ENCODE results near the gene PEX14.

PEX14 gene

GRCh38 chr1:10643607-10644306 is 169.0 kb downstream of the PEX14 start:
- no peak overlapping the region for H3K4me3 ChIP-seq (ENCODE audit: low read depth in 1 of 2, low read length in 1 of 2)
- H3K9me3 ChIP-seq: no peaks in the 10 kb centered on the region
- H3K27me3 ChIP-seq: peaks cover 20% of the 10 kb centered on the region
- H3K36me3 ChIP-seq: peaks cover 79% of the 10 kb centered on the region
- H3K4me1 ChIP-seq (ENCODE audit: control insufficient read depth in 1 of 2, insufficient read depth in 1 of 2, low read depth in 1 of 2, low read length in 1 of 2): no peaks in the 10 kb centered on the region
- H3K27ac ChIP-seq: no peak overlapping the region
- no peak for TF ChIP-seq CTCF (IDR thresholded peaks at IDR 0.05)

DNA sequence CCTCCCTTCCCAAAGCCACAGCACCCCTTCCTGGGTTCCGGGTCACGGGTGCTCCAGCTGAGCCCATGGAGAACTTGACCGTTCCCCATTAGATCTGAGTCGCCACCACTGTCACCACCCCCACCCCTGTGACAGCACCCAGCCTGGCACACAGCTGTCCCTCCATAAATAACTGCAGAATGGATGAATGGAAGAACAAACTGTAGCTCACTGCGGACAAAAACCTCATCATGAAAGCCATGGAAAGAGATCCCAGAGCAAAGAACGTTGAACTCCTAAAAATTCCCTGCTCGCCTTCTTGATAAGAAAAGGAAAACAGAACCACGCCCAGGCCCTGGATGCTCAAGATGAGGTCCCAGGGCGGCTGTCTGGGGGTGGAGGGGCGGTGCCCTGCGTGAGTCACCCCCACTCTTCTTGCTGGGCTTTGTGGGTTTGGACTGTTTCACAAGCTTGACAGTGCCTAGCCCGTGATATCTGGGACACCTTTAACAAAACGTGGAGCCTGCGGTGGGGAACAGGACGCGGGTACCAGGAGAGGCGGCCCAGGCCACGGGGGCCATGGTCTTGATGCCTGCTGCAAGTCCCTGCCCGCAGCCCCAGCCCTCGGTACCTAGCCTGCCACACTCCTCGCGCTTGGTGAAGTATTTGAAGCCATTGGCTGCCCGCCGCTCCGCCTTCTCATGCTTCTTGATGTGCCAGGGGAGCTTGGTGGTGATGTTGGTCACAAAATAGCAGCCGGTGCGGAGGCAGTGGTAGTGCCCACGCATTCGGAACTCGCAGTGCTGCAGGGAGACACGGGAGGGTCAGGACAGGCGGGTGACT is 169.8 kb downstream of the PEX14 start:
- peaks cover 78% of the 10 kb centered on the region for H3K36me3 ChIP-seq
- peaks cover 16% of the 10 kb centered on the region for H3K27me3 ChIP-seq
- no peaks in the 10 kb centered on the region for H3K9me3 ChIP-seq
- H3K27ac ChIP-seq: no peak overlapping the region
- no peaks in the 10 kb centered on the region for H3K4me1 ChIP-seq (ENCODE audit: control insufficient read depth in 1 of 2, insufficient read depth in 1 of 2, low read depth in 1 of 2, low read length in 1 of 2)
- H3K4me3 ChIP-seq (ENCODE audit: low read depth in 1 of 2, low read length in 1 of 2): no peak overlapping the region
- TF ChIP-seq CTCF (IDR thresholded peaks at IDR 0.05): no peak

DNA sequence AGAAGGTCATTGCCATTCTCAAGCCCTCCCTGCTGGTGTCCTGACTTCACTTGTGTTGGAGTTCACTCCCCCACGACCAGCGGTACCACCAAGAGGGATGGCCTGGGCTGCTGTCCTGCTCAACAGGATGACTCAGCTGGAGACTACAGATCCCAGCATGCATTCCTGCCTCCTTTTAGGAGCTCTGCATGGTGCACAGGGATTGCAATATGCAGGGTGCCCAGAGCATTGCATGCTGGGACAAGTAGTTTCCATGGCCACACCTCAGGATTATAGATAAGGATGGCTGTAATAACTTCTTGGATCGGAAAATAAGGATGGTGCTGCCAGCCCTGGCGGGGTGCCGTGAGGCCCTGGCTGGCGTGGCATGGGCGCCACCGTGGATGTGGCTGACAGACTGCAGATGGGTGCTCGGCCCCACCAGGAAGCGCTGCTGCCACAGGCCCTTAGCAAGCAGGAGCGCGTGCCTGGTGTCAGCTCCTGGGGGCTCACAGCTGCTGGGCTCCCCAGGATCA is 171.7 kb downstream of the PEX14 start:
- Histone ChIP-seq H3K9me3 (no peaks in the 10 kb centered on the region), H3K36me3 (peaks cover 69% of the 10 kb centered on the region), H3K4me1 (ENCODE audit: control insufficient read depth in 1 of 2, insufficient read depth in 1 of 2, low read depth in 1 of 2, low read length in 1 of 2) (no peaks in the 10 kb centered on the region), H3K27me3 (peaks cover 10% of the 10 kb centered on the region), H3K4me3 (ENCODE audit: low read depth in 1 of 2, low read length in 1 of 2) (no peak overlapping the region), H3K27ac (no peak overlapping the region)
- no peak for TF ChIP-seq CTCF (IDR thresholded peaks at IDR 0.05)

- Histone ChIP-seq H3K27me3 (peaks cover 11% of the 10 kb centered on the region), H3K4me3 (ENCODE audit: low read depth in 1 of 2, low read length in 1 of 2) (no peak overlapping the region), H3K27ac (no peak overlapping the region), H3K36me3 (peaks cover 68% of the 10 kb centered on the region), H3K9me3 (no peaks in the 10 kb centered on the region), H3K4me1 (ENCODE audit: control insufficient read depth in 1 of 2, insufficient read depth in 1 of 2, low read depth in 1 of 2, low read length in 1 of 2) (no peaks in the 10 kb centered on the region)
- no peak for TF ChIP-seq CTCF (IDR thresholded peaks at IDR 0.05)
Measured at GRCh38 chr1:10647414-10648170, 172.8 kb downstream of the PEX14 start.

GRCh38 chr1:10648689-10649516 is 174.2 kb downstream of the PEX14 start:
- Histone ChIP-seq H3K4me3 (ENCODE audit: low read depth in 1 of 2, low read length in 1 of 2) (no peak overlapping the region), H3K4me1 (ENCODE audit: control insufficient read depth in 1 of 2, insufficient read depth in 1 of 2, low read depth in 1 of 2, low read length in 1 of 2) (no peaks in the 10 kb centered on the region), H3K27me3 (peaks cover 11% of the 10 kb centered on the region), H3K27ac (no peak overlapping the region), H3K9me3 (no peaks in the 10 kb centered on the region), H3K36me3 (peaks cover 73% of the 10 kb centered on the region)
- no peak for TF ChIP-seq CTCF (IDR thresholded peaks at IDR 0.05)
